ENCODE measurements around the gene ACAD8.

DNA sequence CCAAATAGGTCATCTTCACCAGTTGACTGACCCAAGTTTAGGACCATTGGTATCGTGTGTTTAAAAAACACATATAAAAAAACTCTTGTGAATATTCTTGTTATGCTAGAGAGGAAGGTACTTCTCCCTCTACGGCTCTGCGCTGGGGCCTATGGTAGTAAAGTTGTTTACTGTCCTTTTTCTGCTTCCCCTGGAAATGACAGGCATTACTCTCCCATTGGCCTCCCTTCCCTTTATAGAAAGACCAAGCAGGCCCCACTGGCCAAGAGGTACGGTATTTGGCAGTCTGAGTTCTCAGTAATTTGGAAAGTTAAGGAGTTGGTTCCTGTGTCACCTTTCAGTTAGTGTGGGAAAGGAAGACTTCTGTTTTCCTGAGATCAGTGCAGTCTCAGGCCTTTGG is 6.7 kb upstream of the ACAD8 start:
- TF ChIP-seq, protein P1, sequence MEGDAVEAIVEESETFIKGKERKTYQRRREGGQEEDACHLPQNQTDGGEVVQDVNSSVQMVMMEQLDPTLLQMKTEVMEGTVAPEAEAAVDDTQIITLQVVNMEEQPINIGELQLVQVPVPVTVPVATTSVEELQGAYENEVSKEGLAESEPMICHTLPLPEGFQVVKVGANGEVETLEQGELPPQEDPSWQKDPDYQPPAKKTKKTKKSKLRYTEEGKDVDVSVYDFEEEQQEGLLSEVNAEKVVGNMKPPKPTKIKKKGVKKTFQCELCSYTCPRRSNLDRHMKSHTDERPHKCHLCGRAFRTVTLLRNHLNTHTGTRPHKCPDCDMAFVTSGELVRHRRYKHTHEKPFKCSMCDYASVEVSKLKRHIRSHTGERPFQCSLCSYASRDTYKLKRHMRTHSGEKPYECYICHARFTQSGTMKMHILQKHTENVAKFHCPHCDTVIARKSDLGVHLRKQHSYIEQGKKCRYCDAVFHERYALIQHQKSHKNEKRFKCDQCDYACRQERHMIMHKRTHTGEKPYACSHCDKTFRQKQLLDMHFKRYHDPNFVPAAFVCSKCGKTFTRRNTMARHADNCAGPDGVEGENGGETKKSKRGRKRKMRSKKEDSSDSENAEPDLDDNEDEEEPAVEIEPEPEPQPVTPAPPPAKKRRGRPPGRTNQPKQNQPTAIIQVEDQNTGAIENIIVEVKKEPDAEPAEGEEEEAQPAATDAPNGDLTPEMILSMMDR (IDR thresholded peaks at IDR 0.05; ENCODE audit: insufficient read depth, low read length, poor library complexity, severe bottlenecking), result no peak
- no peak for TF ChIP-seq EZH2phosphoT487 (conservative IDR thresholded peaks at IDR 0.05; ENCODE audit: low read length)
